DMS 273 (cell line): ENCODE results near the gene SPACA4.

ENCODE experiments used
- DNase-seq: peaks from one replicate; lab custom pipeline; 2025; ENCODE audit not compliant: unreplicated experiment; lab: John Stamatoyannopoulos, UW

The SPACA4 gene

GRCh38 chr19:48596679-48597465, 9.7 kb upstream of the SPACA4 start:
- DNase-seq, result no peak

GRCh38 chr19:48598996-48599700, 7.4 kb upstream of the SPACA4 start:
- no peak for DNase-seq

- no peak for DNase-seq
Observed at GRCh38 chr19:48600679-48601417, 5.7 kb upstream of the SPACA4 start.

- DNase-seq, result no peak
Observed at GRCh38 chr19:48603001-48603400, 3.5 kb upstream of the SPACA4 start.

GRCh38 chr19:48603449-48603848, 3.1 kb upstream of the SPACA4 start:
- DNase-seq, result no peak

- no peak for DNase-seq
Observed at GRCh38 chr19:48603850-48604249, 2.7 kb upstream of the SPACA4 start.

- DNase-seq, result no peak
Observed at GRCh38 chr19:48607359-48607755, 815 bp downstream of the SPACA4 start.

- DNase-seq, result peak; percentile 87
Observed at GRCh38 chr19:48608798-48609263, 2.3 kb downstream of the SPACA4 start.

GRCh38 chr19:48609571-48610108, 3.1 kb downstream of the SPACA4 start:
- no peak for DNase-seq

- DNase-seq, result peak; percentile 36
Observed at GRCh38 chr19:48611872-48612271, 5.3 kb downstream of the SPACA4 start.

GRCh38 chr19:48613024-48613851, 6.7 kb downstream of the SPACA4 start:
- peak; percentile 60 for DNase-seq

- DNase-seq, result peak; percentile 83
Observed at GRCh38 chr19:48613852-48614435, 7.4 kb downstream of the SPACA4 start.

- peak; percentile 91 for DNase-seq
Observed at GRCh38 chr19:48614436-48615230, 8.1 kb downstream of the SPACA4 start, which contains the start of gene FAM83E. TSS of gene FAM83E (minus strand) at chr19:48615076. CDS start at chr19:48613372, 1,704 bp downstream.

GRCh38 chr19:48615231-48616040, 8.9 kb downstream of the SPACA4 start:
- DNase-seq, result peak; percentile 65

- DNase-seq, result no peak
Observed at GRCh38 chr19:48616041-48616436, 9.5 kb downstream of the SPACA4 start.

GRCh38 chr19:48616491-48617056, 10.0 kb downstream of the SPACA4 start:
- DNase-seq, result no peak

- DNase-seq, result peak; percentile 52
Observed at GRCh38 chr19:48617146-48617937, 10.8 kb downstream of the SPACA4 start.
